SH-SY5Y (cell line): ENCODE data around the gene SPDYE5.
"Not testable (repeated sequence)": the region's sequence is repeated elsewhere in the genome, so short reads cannot be mapped to it uniquely, and the experiment has no call there.

Experiments used
- GATA2 ChIP-seq: IDR thresholded peaks from 2 replicates; pipeline ENCODE4 v1.6.1; 2011; ENCODE audit warnings: mild to moderate bottlenecking, low read depth, low read length
- GATA3 ChIP-seq: IDR thresholded peaks from 2 replicates; pipeline ENCODE4 v1.6.1; 2011; ENCODE audit warnings: low read depth, mild to moderate bottlenecking, low read length, moderate library complexity

- TF ChIP-seq GATA2, GATA3: not testable (repeated sequence)
Measured at GRCh38 chr7:75485979-75486643, 6.0 kb upstream of the SPDYE5 start, which contains the start of gene POM121C.
